Measurements from ENCODE around the gene COPRS. TPM values are rescaled to one million over a fixed set of nuclear protein-coding genes. Genes with fewer than 3 reads are reported as not detected.
"Not testable (repeated sequence)": the region's sequence is repeated elsewhere in the genome, so short reads cannot be mapped to it uniquely, and the experiment has no call there.

Gene COPRS
- polyA plus RNA-seq, 1 donor (not counting 4 experiments of a cell fraction or from before 2014, with no cell fraction given): 30.3 TPM

DNA sequence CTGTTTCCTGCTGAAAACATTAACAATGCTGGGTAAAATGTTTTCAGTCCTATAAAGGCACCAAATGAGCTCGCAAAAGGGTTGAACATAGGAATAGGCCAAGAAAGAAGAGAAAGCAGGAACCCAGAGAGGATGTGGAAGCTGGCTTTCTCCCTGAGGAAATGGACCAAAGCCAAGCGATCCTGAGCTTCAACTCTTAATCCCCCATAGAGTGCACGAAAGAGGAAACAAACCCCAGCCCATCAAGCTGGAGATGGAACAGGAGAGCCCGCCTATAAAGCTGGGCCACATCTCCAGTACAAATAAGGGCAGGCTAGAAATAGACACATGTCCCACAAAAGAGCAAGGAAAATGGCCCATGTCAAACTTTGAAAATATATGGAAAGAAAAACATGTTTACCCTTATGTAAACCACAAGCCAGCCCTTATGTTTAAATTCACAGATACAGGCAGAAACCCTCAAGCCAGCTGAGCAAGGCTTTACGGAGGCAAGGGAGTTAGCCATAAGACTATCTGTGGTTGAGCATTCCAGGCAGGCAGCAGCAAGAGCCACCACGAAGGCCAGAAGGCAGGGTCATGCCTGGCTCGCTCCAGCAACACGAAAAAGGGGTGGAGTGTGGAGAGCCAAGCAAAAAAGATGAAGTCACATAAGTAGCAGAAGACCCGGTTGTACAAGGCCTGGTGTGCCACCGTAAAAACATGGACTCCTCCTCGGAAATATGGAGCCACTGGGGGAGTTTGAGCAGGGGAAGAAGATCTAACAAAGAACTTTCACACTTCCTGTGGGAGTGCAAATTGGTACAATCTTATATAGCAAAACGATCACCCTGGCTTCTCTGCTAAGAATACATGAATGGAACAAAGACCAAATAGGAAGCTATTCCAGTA lies 27.8 kb downstream of the COPRS start:
- Histone ChIP-seq H2AFZ (ENCODE audit: control insufficient read depth, low read length) (no peak overlapping the region), H3K27ac (ENCODE audit: control insufficient read depth, insufficient read depth, low read length) (no peak overlapping the region)
- no peak for FAIRE-seq

DNA sequence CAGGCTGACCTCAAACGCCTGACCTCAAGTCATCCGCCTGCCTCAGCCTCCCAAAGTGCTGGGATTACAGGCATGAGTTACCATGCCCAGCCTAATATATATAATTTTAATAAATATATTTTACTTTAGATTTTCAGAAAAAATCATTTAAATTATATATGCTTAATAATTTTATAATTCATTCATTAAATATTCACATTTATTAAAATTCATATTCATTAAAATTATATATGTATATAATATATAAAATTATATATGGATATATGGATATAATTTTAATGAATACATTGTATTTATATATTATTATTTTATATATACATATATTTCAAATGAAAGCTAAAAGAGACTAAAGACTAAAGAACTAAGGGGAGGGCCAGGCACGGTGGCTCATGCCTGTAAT lies 29.4 kb downstream of the COPRS start:
- no peaks in the 10 kb centered on the region for H3K36me3 ChIP-seq (ENCODE audit: control insufficient read depth in 2 of 2, extremely low read depth in 1 of 2, insufficient read depth in 2 of 2, low read length in 2 of 2)
- no peak overlapping the region for H3K4me2 ChIP-seq (ENCODE audit: control insufficient read depth, extremely low read depth, insufficient read depth, low read depth, low read length)
- H3K9ac ChIP-seq (ENCODE audit: control insufficient read depth, extremely low read depth, insufficient read depth, low read length): no peak overlapping the region
- no peaks in the 10 kb centered on the region for H3K9me3 ChIP-seq (ENCODE audit: control insufficient read depth, low read depth, low read length)
- H4K20me1 ChIP-seq (ENCODE audit: control insufficient read depth, extremely low read depth, insufficient read depth, low read length): no peaks in the 10 kb centered on the region
- DNase-seq (ENCODE audit: low read depth, low spot score) (no peak), FAIRE-seq (no peak)
- H2AFZ ChIP-seq (ENCODE audit: control insufficient read depth, low read length): no peak overlapping the region
- dilution Hi-C loops (cut with MboI; ENCODE audit: extremely low pct_ligation_motif_present, low sequenced_read_pairs): no loop called here
- no peak overlapping the region for H3K27ac ChIP-seq (ENCODE audit: control insufficient read depth, insufficient read depth, low read length)
- H3K9me1 ChIP-seq (ENCODE audit: control insufficient read depth, extremely low read depth, insufficient read depth, low read length): no peaks in the 10 kb centered on the region
- peaks cover 10% of the 10 kb centered on the region for H3K4me1 ChIP-seq (ENCODE audit: control insufficient read depth, extremely low read depth, insufficient read depth, low read length)
- H3K79me2 ChIP-seq (ENCODE audit: control insufficient read depth, insufficient read depth, low read length): no peaks in the 10 kb centered on the region
- TF ChIP-seq EZH2 (IDR thresholded peaks at IDR 0.05; ENCODE audit: low read length) (no peak), CTCF (optimal IDR thresholded peaks at IDR 0.05 in 1 of 3, IDR thresholded peaks at IDR 0.05 in 1 of 3, conservative IDR thresholded peaks at IDR 0.05 in 1 of 3; ENCODE audit: extremely low read depth in 1 of 3, insufficient read depth in 2 of 3, low read length in 3 of 3) (no peak)
- no peaks in the 10 kb centered on the region for H3K27me3 ChIP-seq (ENCODE audit: control insufficient read depth, extremely low read depth, insufficient read depth, low read length)
- no peak overlapping the region for H3K4me3 ChIP-seq (ENCODE audit: control insufficient read depth in 2 of 3, extremely low read depth in 1 of 3, insufficient read depth in 2 of 3, low read depth in 1 of 3, low read length in 3 of 3)

More for the DNA sequence above, 27.8 kb downstream of the COPRS start:
- peaks cover 2% of the 10 kb centered on the region for H3K4me1 ChIP-seq (ENCODE audit: control insufficient read depth, extremely low read depth, insufficient read depth, low read length)
- no peak overlapping the region for H3K9ac ChIP-seq (ENCODE audit: control insufficient read depth, extremely low read depth, insufficient read depth, low read length)
- no peak overlapping the region for H3K4me2 ChIP-seq (ENCODE audit: control insufficient read depth, extremely low read depth, insufficient read depth, low read depth, low read length)
- H4K20me1 ChIP-seq (ENCODE audit: control insufficient read depth, extremely low read depth, insufficient read depth, low read length): no peaks in the 10 kb centered on the region
- no peaks in the 10 kb centered on the region for H3K79me2 ChIP-seq (ENCODE audit: control insufficient read depth, insufficient read depth, low read length)
- no peaks in the 10 kb centered on the region for H3K9me3 ChIP-seq (ENCODE audit: control insufficient read depth, low read depth, low read length)
- H3K4me3 ChIP-seq (ENCODE audit: control insufficient read depth in 2 of 3, extremely low read depth in 1 of 3, insufficient read depth in 2 of 3, low read depth in 1 of 3, low read length in 3 of 3): no peak overlapping the region
- dilution Hi-C loops (cut with MboI; ENCODE audit: extremely low pct_ligation_motif_present, low sequenced_read_pairs): no loop called here
- no peaks in the 10 kb centered on the region for H3K9me1 ChIP-seq (ENCODE audit: control insufficient read depth, extremely low read depth, insufficient read depth, low read length)
- no peaks in the 10 kb centered on the region for H3K36me3 ChIP-seq (ENCODE audit: control insufficient read depth in 2 of 2, extremely low read depth in 1 of 2, insufficient read depth in 2 of 2, low read length in 2 of 2)
- TF ChIP-seq CTCF (optimal IDR thresholded peaks at IDR 0.05 in 1 of 3, IDR thresholded peaks at IDR 0.05 in 1 of 3, conservative IDR thresholded peaks at IDR 0.05 in 1 of 3; ENCODE audit: extremely low read depth in 1 of 3, insufficient read depth in 2 of 3, low read length in 3 of 3) (no peak), EZH2 (IDR thresholded peaks at IDR 0.05; ENCODE audit: low read length) (no peak)
- no peak for DNase-seq (ENCODE audit: low read depth, low spot score)
- no peaks in the 10 kb centered on the region for H3K27me3 ChIP-seq (ENCODE audit: control insufficient read depth, extremely low read depth, insufficient read depth, low read length)

GRCh38 chr17:31828955-31829354 lies 30.1 kb downstream of the COPRS start:
- H3K9ac ChIP-seq (ENCODE audit: control insufficient read depth, extremely low read depth, insufficient read depth, low read length); H3K79me2 ChIP-seq (ENCODE audit: control insufficient read depth, insufficient read depth, low read length); H3K4me2 ChIP-seq (ENCODE audit: control insufficient read depth, extremely low read depth, insufficient read depth, low read depth, low read length); H3K4me3 ChIP-seq (ENCODE audit: control insufficient read depth in 2 of 3, extremely low read depth in 1 of 3, insufficient read depth in 2 of 3, low read depth in 1 of 3, low read length in 3 of 3); H3K9me1 ChIP-seq (ENCODE audit: control insufficient read depth, extremely low read depth, insufficient read depth, low read length); H3K36me3 ChIP-seq (ENCODE audit: control insufficient read depth in 2 of 2, extremely low read depth in 1 of 2, insufficient read depth in 2 of 2, low read length in 2 of 2); H3K27me3 ChIP-seq (ENCODE audit: control insufficient read depth, extremely low read depth, insufficient read depth, low read length); H3K27ac ChIP-seq (ENCODE audit: control insufficient read depth, insufficient read depth, low read length); DNase-seq (ENCODE audit: low read depth, low spot score); dilution Hi-C loops (cut with MboI; ENCODE audit: extremely low pct_ligation_motif_present, low sequenced_read_pairs); H2AFZ ChIP-seq (ENCODE audit: control insufficient read depth, low read length); H4K20me1 ChIP-seq (ENCODE audit: control insufficient read depth, extremely low read depth, insufficient read depth, low read length); H3K4me1 ChIP-seq (ENCODE audit: control insufficient read depth, extremely low read depth, insufficient read depth, low read length); H3K9me3 ChIP-seq (ENCODE audit: control insufficient read depth, low read depth, low read length); FAIRE-seq: not testable (repeated sequence)

Data from keratinocyte (primary cell).